Stimulated activated naive CD8-positive, alpha-beta T cell treated with anti-CD3 and anti-CD28 coated beads, Interleukin-15, amount 100 ng/mL, for 72 hours (primary cell): Measurements from ENCODE around the gene C1QTNF8.
A peak's percentile ranks its signal among the peaks of the same experiment; 100 is the strongest.

ENCODE experiments used
- ATAC-seq: fragments of 150-1000 bp; cut with Tn5 transposase; 2 replicates; pipeline ENCODE4 v1.10.0; 2021; ENCODE audit warnings: mild to moderate bottlenecking, moderate library complexity
- DNase-seq, 2 donors: peaks; one replicate each; pipeline ENCODE4 v3.0.0; 2021 to 2022
- H3K27ac Mint-ChIP-seq, 2 donors: one replicate each; pipeline ENCODE4 v1.8.0; 2022; ENCODE audit warnings: mild to moderate bottlenecking in 2 of 2, mixed read lengths in 2 of 2, moderate library complexity in 2 of 2
- H3K27me3 Mint-ChIP-seq: one replicate; pipeline ENCODE4 v1.8.0; 2022; ENCODE audit warnings: mixed read lengths
- H3K4me1 Mint-ChIP-seq: one replicate; pipeline ENCODE4 v1.8.0; 2022; ENCODE audit warnings: mild to moderate bottlenecking, mixed read lengths
- H3K4me3 Mint-ChIP-seq, 2 donors: one replicate each; pipeline ENCODE4 v1.8.0; 2022; ENCODE audit warnings: mild to moderate bottlenecking in 2 of 2, mixed read lengths in 2 of 2, moderate library complexity in 1 of 2
- H3K9me3 Mint-ChIP-seq, 2 donors: one replicate each; pipeline ENCODE4 v1.8.0; 2022; ENCODE audit warnings: mixed read lengths in 2 of 2

Gene C1QTNF8

GRCh38 chr16:1055557-1055924, 40.5 kb downstream of the C1QTNF8 start:
- Mint-ChIP-seq H3K27me3 (peaks cover 6% of the 10 kb centered on the region), H3K4me1 (peaks cover 5% of the 10 kb centered on the region), H3K4me3 (no peak overlapping the region), H3K27ac (no peak overlapping the region), H3K9me3 (peaks cover 6 to 7% of the 10 kb centered on the region in 2 donors)
- DNase-seq: no peak
- ATAC-seq: no peak

- DNase-seq (peak in 1 of 2 donors; percentile 32), ATAC-seq (no peak)
- H3K27ac Mint-ChIP-seq: no peak overlapping the region
- H3K4me1 Mint-ChIP-seq: peaks cover 5% of the 10 kb centered on the region
- H3K9me3 Mint-ChIP-seq: peaks cover 6 to 7% of the 10 kb centered on the region in 2 donors
- peaks cover 6% of the 10 kb centered on the region for H3K27me3 Mint-ChIP-seq
- no peak overlapping the region for H3K4me3 Mint-ChIP-seq
These were observed 41.1 kb downstream of the C1QTNF8 start for GRCh38 chr16:1054660-1055556.

- H3K4me1 Mint-ChIP-seq: peaks cover 5% of the 10 kb centered on the region
These were observed 42.2 kb downstream of the C1QTNF8 start for GRCh38 chr16:1053700-1054368.

GRCh38 chr16:1053121-1053521, 42.9 kb downstream of the C1QTNF8 start:
- Mint-ChIP-seq H3K4me1 (peaks cover 5% of the 10 kb centered on the region), H3K27ac (no peak overlapping the region), H3K27me3 (peaks cover 6% of the 10 kb centered on the region), H3K4me3 (no peak overlapping the region), H3K9me3 (no peaks in the 10 kb centered on the region)
- DNase-seq (no peak), ATAC-seq (no peak)

More at GRCh38 chr16:1053700-1054368, 42.2 kb downstream of the C1QTNF8 start:
- H3K27ac Mint-ChIP-seq: no peak overlapping the region
- H3K9me3 Mint-ChIP-seq: no peaks in the 10 kb centered on the region
- no peak for DNase-seq
- peaks cover 6% of the 10 kb centered on the region for H3K27me3 Mint-ChIP-seq
- H3K4me3 Mint-ChIP-seq: no peak overlapping the region
- ATAC-seq: no peak

GRCh38 chr16:1052721-1053120, 43.3 kb downstream of the C1QTNF8 start:
- H3K4me1 Mint-ChIP-seq: peaks cover 5% of the 10 kb centered on the region
- ATAC-seq (no peak), DNase-seq (no peak)
- H3K9me3 Mint-ChIP-seq: no peaks in the 10 kb centered on the region
- H3K27me3 Mint-ChIP-seq: peaks cover 6% of the 10 kb centered on the region
- no peak overlapping the region for H3K27ac Mint-ChIP-seq
- H3K4me3 Mint-ChIP-seq: no peak overlapping the region

- Mint-ChIP-seq H3K27ac (no peak overlapping the region), H3K9me3 (no peaks in the 10 kb centered on the region), H3K27me3 (peaks cover 6% of the 10 kb centered on the region), H3K4me1 (peaks cover 5% of the 10 kb centered on the region), H3K4me3 (no peak overlapping the region)
- DNase-seq (no peak), ATAC-seq (no peak)
These were observed 44.6 kb downstream of the C1QTNF8 start for GRCh38 chr16:1051446-1051845.

GRCh38 chr16:1050921-1051320, 45.1 kb downstream of the C1QTNF8 start:
- no peak overlapping the region for H3K27ac Mint-ChIP-seq
- no peak for ATAC-seq
- no peaks in the 10 kb centered on the region for H3K9me3 Mint-ChIP-seq
- no peak overlapping the region for H3K4me3 Mint-ChIP-seq
- peaks cover 5% of the 10 kb centered on the region for H3K4me1 Mint-ChIP-seq
- peaks cover 6% of the 10 kb centered on the region for H3K27me3 Mint-ChIP-seq
- no peak for DNase-seq

- H3K4me1 Mint-ChIP-seq: peaks cover 5% of the 10 kb centered on the region
- peaks cover 6% of the 10 kb centered on the region for H3K27me3 Mint-ChIP-seq
- H3K9me3 Mint-ChIP-seq: no peaks in the 10 kb centered on the region
- H3K4me3 Mint-ChIP-seq: no peak overlapping the region
- ATAC-seq (no peak), DNase-seq (no peak)
- H3K27ac Mint-ChIP-seq: no peak overlapping the region
These were observed 45.5 kb downstream of the C1QTNF8 start for GRCh38 chr16:1050516-1050915.

- H3K9me3 Mint-ChIP-seq: no peaks in the 10 kb centered on the region
- ATAC-seq (no peak), DNase-seq (no peak)
- H3K4me3 Mint-ChIP-seq: no peak overlapping the region
- H3K4me1 Mint-ChIP-seq: peaks cover under 1% of the 10 kb centered on the region
- no peak overlapping the region for H3K27ac Mint-ChIP-seq
- no peaks in the 10 kb centered on the region for H3K27me3 Mint-ChIP-seq
These were observed 46.1 kb downstream of the C1QTNF8 start for GRCh38 chr16:1049976-1050247.

GRCh38 chr16:1049113-1049975, 46.7 kb downstream of the C1QTNF8 start:
- no peak overlapping the region for H3K27ac Mint-ChIP-seq
- no peak overlapping the region for H3K4me3 Mint-ChIP-seq
- no peaks in the 10 kb centered on the region for H3K27me3 Mint-ChIP-seq
- ATAC-seq (no peak), DNase-seq (no peak)
- H3K9me3 Mint-ChIP-seq: no peaks in the 10 kb centered on the region
- no peaks in the 10 kb centered on the region for H3K4me1 Mint-ChIP-seq

- no peak for ATAC-seq
- no peak for DNase-seq
- H3K4me1 Mint-ChIP-seq: no peaks in the 10 kb centered on the region
- H3K27me3 Mint-ChIP-seq: no peaks in the 10 kb centered on the region
- no peaks in the 10 kb centered on the region for H3K9me3 Mint-ChIP-seq
- no peak overlapping the region for H3K27ac Mint-ChIP-seq
- no peak overlapping the region for H3K4me3 Mint-ChIP-seq
These were observed 47.5 kb downstream of the C1QTNF8 start for GRCh38 chr16:1048442-1049112.

GRCh38 chr16:1047801-1048200, 48.2 kb downstream of the C1QTNF8 start:
- ATAC-seq: no peak
- Mint-ChIP-seq H3K27ac (no peak overlapping the region), H3K4me1 (no peaks in the 10 kb centered on the region), H3K9me3 (no peaks in the 10 kb centered on the region), H3K4me3 (no peak overlapping the region), H3K27me3 (no peaks in the 10 kb centered on the region)
- DNase-seq: no peak

GRCh38 chr16:1047123-1047522, 48.9 kb downstream of the C1QTNF8 start:
- Mint-ChIP-seq H3K4me1 (no peaks in the 10 kb centered on the region), H3K27me3 (no peaks in the 10 kb centered on the region), H3K27ac (no peak overlapping the region), H3K4me3 (no peak overlapping the region), H3K9me3 (no peaks in the 10 kb centered on the region)
- no peak for ATAC-seq
- no peak for DNase-seq

GRCh38 chr16:1045993-1046911, 49.8 kb downstream of the C1QTNF8 start:
- H3K27me3 Mint-ChIP-seq: no peaks in the 10 kb centered on the region
- no peaks in the 10 kb centered on the region for H3K4me1 Mint-ChIP-seq
- no peaks in the 10 kb centered on the region for H3K9me3 Mint-ChIP-seq
- peak overlapping the region in 1 of 2 donors; percentile 48 for H3K27ac Mint-ChIP-seq
- ATAC-seq (peak; percentile 45), DNase-seq (no peak)
- H3K4me3 Mint-ChIP-seq: no peak overlapping the region
